DND-41 (cell line): ENCODE data around the gene YBX2.

Experiments
- ATAC-seq: fragments of 200-7000 bp; cut with Tn5 transposase; 3 replicates; pipeline ENCODE4 v1.9.1; 2021; ENCODE audit warnings: low read depth; ENCODE audit not compliant: insufficient read depth
- DNase-seq: peaks from one replicate; pipeline ENCODE4 v3.0.0-alpha.2; 2020
- H2AFZ ChIP-seq: 2 replicates; pipeline ENCODE4 v1.6.0; 2012; ENCODE audit warnings: low read depth, low read length
- H3K27ac ChIP-seq: 2 replicates; pipeline ENCODE4 v1.5.1; 2012; ENCODE audit warnings: low read length, inconsistent platforms
- H3K27me3 ChIP-seq: fragments of 200-600 bp; sonication (generic); 2 replicates; pipeline ENCODE4 v1.6.0; 2012; ENCODE audit warnings: low read length, mild to moderate bottlenecking, inconsistent platforms; ENCODE audit not compliant: insufficient read depth, poor library complexity
- H3K36me3 ChIP-seq: 2 replicates; pipeline ENCODE4 v1.5.1; 2012; ENCODE audit warnings: low read length, inconsistent platforms; ENCODE audit not compliant: insufficient read depth
- H3K4me1 ChIP-seq: 2 replicates; pipeline ENCODE4 v1.5.1; 2012; ENCODE audit warnings: mild to moderate bottlenecking, low read length; ENCODE audit not compliant: insufficient read depth
- H3K4me2 ChIP-seq: 2 replicates; pipeline ENCODE4 v1.6.0; 2012; ENCODE audit warnings: mild to moderate bottlenecking, moderate library complexity, low read length, inconsistent platforms; ENCODE audit not compliant: insufficient read depth
- H3K4me3 ChIP-seq, 2 experiments: fragments of 200-600 bp in 1 of 2; shearing (Covaris generic) in 1 of 2; 2 replicates each; pipeline ENCODE4 v1.5.1; 2012 to 2016; ENCODE audit warnings: inconsistent platforms in 2 of 2, low read length in 2 of 2, mild to moderate bottlenecking in 2 of 2, low read depth in 1 of 2, moderate library complexity in 1 of 2
- H3K79me2 ChIP-seq: 2 replicates; pipeline ENCODE4 v1.6.0; 2012; ENCODE audit warnings: low read length, inconsistent platforms; ENCODE audit not compliant: insufficient read depth
- H3K9ac ChIP-seq: 2 replicates; pipeline ENCODE4 v1.6.0; 2012; ENCODE audit warnings: low read depth, mild to moderate bottlenecking, inconsistent platforms, low read length, moderate library complexity
- H3K9me3 ChIP-seq: 2 replicates; pipeline ENCODE4 v1.5.1; 2012; ENCODE audit warnings: low read length, moderate library complexity, mild to moderate bottlenecking, inconsistent platforms; ENCODE audit not compliant: insufficient read depth, severe bottlenecking
- H4K20me1 ChIP-seq: 2 replicates; pipeline ENCODE4 v1.6.0; 2012; ENCODE audit warnings: low read length; ENCODE audit not compliant: insufficient read depth
- EZH2 ChIP-seq: IDR thresholded peaks from 3 replicates; pipeline ENCODE4 v1.6.1; 2012; ENCODE audit warnings: borderline replicate concordance, low read depth, mild to moderate bottlenecking, moderate library complexity, low read length, inconsistent platforms; ENCODE audit not compliant: severe bottlenecking
- TF ChIP-seq, protein P1 (sequence below): IDR thresholded peaks from 2 replicates; pipeline ENCODE4 v1.5.1; 2012; ENCODE audit warnings: borderline replicate concordance, low read length, moderate library complexity, mild to moderate bottlenecking; ENCODE audit not compliant: poor library complexity, severe bottlenecking; ENCODE audit errors: extremely low read depth

YBX2 gene

DNA sequence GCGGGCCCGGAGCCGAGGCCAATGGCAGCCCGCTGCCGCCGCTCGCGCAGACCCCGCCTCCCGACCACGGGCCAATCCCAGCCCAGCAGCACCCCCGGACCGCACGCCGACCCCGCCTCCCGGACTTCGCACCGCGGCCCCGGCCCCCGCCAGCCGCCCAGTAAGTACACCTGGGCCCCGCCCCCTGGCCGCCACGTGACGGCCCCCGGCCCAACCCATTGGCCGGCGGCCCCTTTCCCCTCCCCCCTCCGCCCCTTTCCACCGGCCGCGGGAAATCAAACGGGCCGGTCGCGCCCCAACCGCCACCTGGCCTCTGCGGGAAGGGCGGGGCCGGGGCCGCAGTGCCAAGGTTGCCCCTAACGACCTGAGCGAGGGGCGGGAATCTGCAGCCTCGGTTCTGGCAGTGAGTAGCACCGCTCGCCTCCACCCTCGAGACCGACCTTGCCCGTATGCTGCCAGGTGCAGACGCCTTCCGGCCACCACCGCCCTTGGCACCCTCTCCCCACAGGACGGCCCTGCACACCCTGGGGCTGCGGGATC is at the start of gene YBX2:
TSS of gene YBX2 (minus strand) at position 26 of the 540 bp plus-strand sequence. CDS start 139 bp downstream, outside the sequence.
- no peak within 1 kb of the TSS for H3K4me2 ChIP-seq
- H3K9ac ChIP-seq: no peak within 1 kb of the TSS
- ATAC-seq (peak; percentile 49), DNase-seq (peak; percentile 62)
- peaks cover 36% of the 10 kb centered on the region for H3K27me3 ChIP-seq
- no peak within 1 kb of the TSS for H2AFZ ChIP-seq
- H3K27ac ChIP-seq: no peak within 1 kb of the TSS
- 0 out of 2 replicates have a peak, but pooled peaks cover 4% of the 10 kb centered on the region for H4K20me1 ChIP-seq
- TF ChIP-seq, protein P1, sequence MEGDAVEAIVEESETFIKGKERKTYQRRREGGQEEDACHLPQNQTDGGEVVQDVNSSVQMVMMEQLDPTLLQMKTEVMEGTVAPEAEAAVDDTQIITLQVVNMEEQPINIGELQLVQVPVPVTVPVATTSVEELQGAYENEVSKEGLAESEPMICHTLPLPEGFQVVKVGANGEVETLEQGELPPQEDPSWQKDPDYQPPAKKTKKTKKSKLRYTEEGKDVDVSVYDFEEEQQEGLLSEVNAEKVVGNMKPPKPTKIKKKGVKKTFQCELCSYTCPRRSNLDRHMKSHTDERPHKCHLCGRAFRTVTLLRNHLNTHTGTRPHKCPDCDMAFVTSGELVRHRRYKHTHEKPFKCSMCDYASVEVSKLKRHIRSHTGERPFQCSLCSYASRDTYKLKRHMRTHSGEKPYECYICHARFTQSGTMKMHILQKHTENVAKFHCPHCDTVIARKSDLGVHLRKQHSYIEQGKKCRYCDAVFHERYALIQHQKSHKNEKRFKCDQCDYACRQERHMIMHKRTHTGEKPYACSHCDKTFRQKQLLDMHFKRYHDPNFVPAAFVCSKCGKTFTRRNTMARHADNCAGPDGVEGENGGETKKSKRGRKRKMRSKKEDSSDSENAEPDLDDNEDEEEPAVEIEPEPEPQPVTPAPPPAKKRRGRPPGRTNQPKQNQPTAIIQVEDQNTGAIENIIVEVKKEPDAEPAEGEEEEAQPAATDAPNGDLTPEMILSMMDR: no peak
- no peak for TF ChIP-seq EZH2
- H3K4me1 ChIP-seq: peaks cover 16% of the 10 kb centered on the region
- no peaks in the 10 kb centered on the region for H3K9me3 ChIP-seq
- H3K4me3 ChIP-seq: no peak within 1 kb of the TSS
- H3K36me3 ChIP-seq: no peaks in the 10 kb centered on the region
- H3K79me2 ChIP-seq: no peaks in the 10 kb centered on the region

DNA sequence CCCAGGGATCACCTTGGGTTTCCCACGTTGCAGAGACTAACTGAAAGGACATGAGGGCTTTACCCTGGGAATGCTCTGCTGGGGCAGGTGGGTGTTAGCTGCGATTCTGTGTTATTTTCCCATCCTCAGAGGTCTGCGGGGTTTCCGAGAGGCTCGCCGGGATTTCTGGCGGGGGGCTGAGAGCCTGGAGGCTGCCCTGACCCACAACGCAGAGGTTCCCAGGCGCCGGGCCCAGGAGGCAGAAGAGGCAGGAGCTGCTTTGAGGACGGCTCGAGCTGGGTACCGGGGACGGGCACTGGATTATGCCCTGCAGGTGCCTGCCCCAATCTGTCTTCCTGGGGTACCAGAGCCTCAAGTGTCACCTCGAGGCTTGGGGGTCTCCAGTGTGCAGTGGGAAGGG is 48.8 kb upstream of the YBX2 start:
- Histone ChIP-seq H3K79me2 (peaks cover 5% of the 10 kb centered on the region; the same call in 1 of the 2 replicates), H3K4me1 (no peaks in the 10 kb centered on the region), H3K4me3 (no peak overlapping the region), H3K9ac (no peak overlapping the region), H3K36me3 (peaks cover 46% of the 10 kb centered on the region), H3K4me2 (no peak overlapping the region), H3K9me3 (no peaks in the 10 kb centered on the region), H3K27me3 (no peaks in the 10 kb centered on the region), H2AFZ (no peak overlapping the region), H4K20me1 (peaks cover 3% of the 10 kb centered on the region; the same call in 1 of the 2 replicates), H3K27ac (no peak overlapping the region)
- ATAC-seq (no peak), DNase-seq (no peak)
- TF ChIP-seq, protein P1: no peak
- TF ChIP-seq EZH2: no peak

DNA sequence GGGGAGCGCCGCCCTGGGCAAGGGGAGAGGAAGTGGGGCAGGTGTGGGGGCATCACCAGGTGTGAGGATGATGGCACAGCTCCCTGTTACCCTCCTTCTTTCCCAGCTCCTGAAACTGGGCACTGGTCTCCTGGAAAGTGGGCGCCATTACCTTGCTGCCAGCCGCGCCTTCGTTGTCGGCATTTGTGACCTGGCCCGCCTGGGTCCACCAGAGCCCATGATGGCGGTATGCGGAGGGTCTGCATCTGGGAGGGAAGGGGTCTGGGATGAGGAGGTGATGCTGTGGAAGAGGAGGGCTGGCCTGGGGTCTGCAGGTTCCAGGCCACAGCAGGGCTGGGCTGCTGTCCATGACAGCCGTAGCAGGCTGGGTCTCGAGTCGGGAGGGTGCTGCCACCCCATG is 47.4 kb upstream of the YBX2 start:
- peaks cover 3% of the 10 kb centered on the region; the same call in 1 of the 2 replicates for H4K20me1 ChIP-seq
- peaks cover 32% of the 10 kb centered on the region for H3K36me3 ChIP-seq

More for the DNA sequence above, 47.4 kb upstream of the YBX2 start:
- Histone ChIP-seq H3K9ac (0 out of 2 replicates have a peak overlapping the region, but pooled peaks have one; percentile 5), H3K27me3 (no peaks in the 10 kb centered on the region), H3K9me3 (no peaks in the 10 kb centered on the region), H3K27ac (no peak overlapping the region), H2AFZ (no peak overlapping the region), H3K4me1 (peaks cover 11% of the 10 kb centered on the region), H3K79me2 (peaks cover 17% of the 10 kb centered on the region), H3K4me2 (no peak overlapping the region), H3K4me3 (no peak overlapping the region)
- ATAC-seq (no peak), DNase-seq (no peak)
- TF ChIP-seq EZH2: no peak
- TF ChIP-seq, protein P1: no peak
